Activated B cell treated with CpG ODN at 0.5 μM for 24 hours (primary cell): ENCODE measurements around the gene RASSF8. TPM values are rescaled to one million over a fixed set of nuclear protein-coding genes. Genes with fewer than 3 reads are reported as not detected.

Source experiments
- ATAC-seq: fragments of 200-7000 bp; cut with Tn5 transposase; one replicate; pipeline ENCODE4 v1.10.0; 2021; ENCODE audit warnings: low read depth, mild to moderate bottlenecking, moderate library complexity
- CTCF ChIA-PET: fragments of 350-600 bp; sonication (Branson Sonifier 250); formaldehyde crosslinking; loops from one replicate; lab custom pipeline; 2021; ENCODE audit warnings: antibody characterized with exemption; lab: Charles Lee
- POLR2A ChIA-PET: fragments of 350-600 bp; sonication (Branson Sonifier 250); formaldehyde crosslinking; loops from one replicate; lab custom pipeline; 2021; ENCODE audit warnings: antibody characterized with exemption; lab: Charles Lee
- DNase-seq: peaks from one replicate; pipeline ENCODE4 v3.0.0; 2022
- H3K27ac Mint-ChIP-seq: one replicate; pipeline ENCODE4 v1.8.0; 2020; ENCODE audit warnings: mixed read lengths
- H3K27me3 Mint-ChIP-seq: one replicate; pipeline ENCODE4 v1.8.0; 2021; ENCODE audit warnings: mixed read lengths
- H3K36me3 Mint-ChIP-seq: one replicate; pipeline ENCODE4 v1.8.0; 2021; ENCODE audit warnings: low read depth, mixed read lengths
- H3K4me1 Mint-ChIP-seq: one replicate; pipeline ENCODE4 v1.8.0; 2021; ENCODE audit warnings: mixed read lengths
- H3K4me3 Mint-ChIP-seq: one replicate; pipeline ENCODE4 v1.8.0; 2020; ENCODE audit warnings: mild to moderate bottlenecking, mixed read lengths
- H3K9me3 Mint-ChIP-seq: one replicate; pipeline ENCODE4 v1.8.0; 2020; ENCODE audit warnings: mixed read lengths
- intact Hi-C: fragments of 100-400 bp; cut with micrococcal nuclease; formaldehyde crosslinking; loops from one replicate; pipeline ENCODE4 v1.15.1; 2024
- total RNA-seq: library from RNA; stranded (reverse); gene quantifications from 2 replicates; pipeline ENCODE4 v1.2.3, GENCODE V29; 2022
- TF ChIP-seq, protein P1 (sequence below): fragments of 200-600 bp; IDR thresholded peaks from one replicate; pipeline ENCODE4 v1.8.0; 2022; ENCODE audit warnings: antibody characterized with exemption, mild to moderate bottlenecking

RASSF8 gene
- total RNA-seq, 1 donor from 2014 or later: 0.58 TPM

DNA sequence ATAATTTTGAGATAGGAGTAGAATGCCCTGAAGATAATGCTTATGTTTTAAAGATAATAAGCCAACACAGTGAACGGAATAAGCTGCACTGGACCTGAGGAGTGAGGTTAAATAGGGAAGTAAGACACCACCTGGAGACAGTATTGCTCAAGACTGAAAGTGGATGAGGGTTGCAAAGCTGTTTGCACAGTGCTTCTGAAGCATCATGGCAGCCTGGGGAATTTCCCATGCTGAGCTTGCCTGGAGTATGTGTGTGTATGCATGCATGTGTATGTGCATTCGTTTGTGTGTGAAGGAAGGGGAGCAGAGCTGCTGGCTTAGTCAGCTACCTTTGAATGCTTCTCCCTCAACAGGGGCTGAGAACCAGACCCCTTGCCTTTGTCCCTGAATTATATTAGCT lies 130.5 kb downstream of the RASSF8 start:
- H3K4me3 Mint-ChIP-seq: no peak overlapping the region
- POLR2A ChIA-PET: interaction anchor here (0.7 kb wide), 1 partner anchor 25 kb away, joined by 4 read pairs; no protein-coding TSS in a partner anchor
- H3K27ac Mint-ChIP-seq: peak overlapping the region; percentile 31
- DNase-seq (no peak), ATAC-seq (peak; percentile 94)
- no peaks in the 10 kb centered on the region for H3K36me3 Mint-ChIP-seq
- H3K9me3 Mint-ChIP-seq: peaks cover 3% of the 10 kb centered on the region
- intact Hi-C loops: no loop called here
- no peaks in the 10 kb centered on the region for H3K27me3 Mint-ChIP-seq
- peaks cover 6% of the 10 kb centered on the region for H3K4me1 Mint-ChIP-seq
- CTCF ChIA-PET: interaction anchor here (0.6 to 1.2 kb wide), 2 partner anchors 30 to 1385 kb away, joined by 3 read pairs; no protein-coding TSS in a partner anchor
- TF ChIP-seq, protein P1, sequence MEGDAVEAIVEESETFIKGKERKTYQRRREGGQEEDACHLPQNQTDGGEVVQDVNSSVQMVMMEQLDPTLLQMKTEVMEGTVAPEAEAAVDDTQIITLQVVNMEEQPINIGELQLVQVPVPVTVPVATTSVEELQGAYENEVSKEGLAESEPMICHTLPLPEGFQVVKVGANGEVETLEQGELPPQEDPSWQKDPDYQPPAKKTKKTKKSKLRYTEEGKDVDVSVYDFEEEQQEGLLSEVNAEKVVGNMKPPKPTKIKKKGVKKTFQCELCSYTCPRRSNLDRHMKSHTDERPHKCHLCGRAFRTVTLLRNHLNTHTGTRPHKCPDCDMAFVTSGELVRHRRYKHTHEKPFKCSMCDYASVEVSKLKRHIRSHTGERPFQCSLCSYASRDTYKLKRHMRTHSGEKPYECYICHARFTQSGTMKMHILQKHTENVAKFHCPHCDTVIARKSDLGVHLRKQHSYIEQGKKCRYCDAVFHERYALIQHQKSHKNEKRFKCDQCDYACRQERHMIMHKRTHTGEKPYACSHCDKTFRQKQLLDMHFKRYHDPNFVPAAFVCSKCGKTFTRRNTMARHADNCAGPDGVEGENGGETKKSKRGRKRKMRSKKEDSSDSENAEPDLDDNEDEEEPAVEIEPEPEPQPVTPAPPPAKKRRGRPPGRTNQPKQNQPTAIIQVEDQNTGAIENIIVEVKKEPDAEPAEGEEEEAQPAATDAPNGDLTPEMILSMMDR: no peak

DNA sequence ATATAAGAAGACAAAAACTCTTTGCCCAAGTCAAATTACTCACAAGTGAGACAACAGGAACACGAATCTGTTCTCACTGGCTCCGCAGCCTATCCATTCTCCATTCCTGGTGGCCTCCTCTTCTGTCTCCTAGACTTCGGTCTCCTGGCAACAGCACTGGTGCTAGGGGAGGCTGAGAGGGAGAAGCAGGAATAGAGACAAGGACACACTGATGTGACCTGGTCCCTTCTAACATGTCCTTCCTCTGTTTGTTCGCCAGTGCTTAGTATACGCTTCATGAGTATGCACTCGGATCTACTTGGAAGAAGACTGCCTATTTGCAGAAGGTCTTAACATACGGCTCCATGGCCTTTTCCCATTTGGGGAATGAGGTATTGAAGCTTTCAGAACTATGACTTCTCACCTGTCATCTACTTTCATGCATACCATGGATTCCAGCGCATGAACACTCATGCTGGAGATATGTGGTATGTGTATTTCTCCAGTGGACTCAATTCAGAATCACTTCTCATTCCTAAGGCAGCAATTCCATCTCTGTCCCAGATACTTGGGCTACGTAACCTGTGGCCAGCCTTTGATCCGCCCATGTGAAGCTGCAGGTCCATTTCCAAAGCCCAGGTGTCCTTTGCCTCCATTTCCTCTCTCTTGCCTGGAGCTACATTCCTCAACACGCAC lies 132.5 kb downstream of the RASSF8 start:
- no peaks in the 10 kb centered on the region for H3K27me3 Mint-ChIP-seq
- H3K9me3 Mint-ChIP-seq: no peaks in the 10 kb centered on the region
- H3K4me1 Mint-ChIP-seq: peaks cover 6% of the 10 kb centered on the region
- no peak overlapping the region for H3K4me3 Mint-ChIP-seq
- CTCF ChIA-PET: no interaction called here
- H3K36me3 Mint-ChIP-seq: no peaks in the 10 kb centered on the region
- TF ChIP-seq, protein P1: no peak
- intact Hi-C loops: no loop called here
- no peak for DNase-seq
- POLR2A ChIA-PET: interaction anchor here (0.6 kb wide), 1 partner anchor 371 kb away, joined by 4 read pairs; no protein-coding TSS in a partner anchor
- H3K27ac Mint-ChIP-seq: no peak overlapping the region
- no peak for ATAC-seq

DNA sequence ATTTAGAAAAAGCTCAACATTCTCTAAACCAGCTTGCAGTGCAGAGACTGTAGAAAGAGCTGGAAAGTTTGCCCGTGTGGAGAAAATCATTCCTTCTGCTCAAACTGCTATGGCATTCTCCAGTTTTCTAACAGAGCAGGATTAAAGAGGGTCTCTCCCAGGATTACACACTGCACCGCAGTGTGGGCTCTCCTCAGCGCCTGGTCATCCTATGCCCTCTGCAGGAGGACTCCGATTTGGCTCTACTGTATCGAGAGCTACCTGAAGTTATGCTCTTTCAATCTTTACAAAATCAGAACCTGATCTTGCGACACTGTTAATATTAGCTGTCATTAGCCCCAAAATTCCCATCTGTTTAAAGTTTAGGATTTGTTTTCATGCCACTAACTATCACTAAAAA lies 133.3 kb downstream of the RASSF8 start:
- DNase-seq (no peak), ATAC-seq (no peak)
- CTCF ChIA-PET: no interaction called here
- TF ChIP-seq, protein P1: no peak
- no peaks in the 10 kb centered on the region for H3K36me3 Mint-ChIP-seq
- no peak overlapping the region for H3K27ac Mint-ChIP-seq
- H3K4me3 Mint-ChIP-seq: no peak overlapping the region
- POLR2A ChIA-PET: interaction anchor here (0.6 kb wide), 1 partner anchor 370 kb away, joined by 4 read pairs; no protein-coding TSS in a partner anchor
- peaks cover 6% of the 10 kb centered on the region for H3K4me1 Mint-ChIP-seq
- no peaks in the 10 kb centered on the region for H3K9me3 Mint-ChIP-seq
- no peaks in the 10 kb centered on the region for H3K27me3 Mint-ChIP-seq
- intact Hi-C loops: no loop called here

DNA sequence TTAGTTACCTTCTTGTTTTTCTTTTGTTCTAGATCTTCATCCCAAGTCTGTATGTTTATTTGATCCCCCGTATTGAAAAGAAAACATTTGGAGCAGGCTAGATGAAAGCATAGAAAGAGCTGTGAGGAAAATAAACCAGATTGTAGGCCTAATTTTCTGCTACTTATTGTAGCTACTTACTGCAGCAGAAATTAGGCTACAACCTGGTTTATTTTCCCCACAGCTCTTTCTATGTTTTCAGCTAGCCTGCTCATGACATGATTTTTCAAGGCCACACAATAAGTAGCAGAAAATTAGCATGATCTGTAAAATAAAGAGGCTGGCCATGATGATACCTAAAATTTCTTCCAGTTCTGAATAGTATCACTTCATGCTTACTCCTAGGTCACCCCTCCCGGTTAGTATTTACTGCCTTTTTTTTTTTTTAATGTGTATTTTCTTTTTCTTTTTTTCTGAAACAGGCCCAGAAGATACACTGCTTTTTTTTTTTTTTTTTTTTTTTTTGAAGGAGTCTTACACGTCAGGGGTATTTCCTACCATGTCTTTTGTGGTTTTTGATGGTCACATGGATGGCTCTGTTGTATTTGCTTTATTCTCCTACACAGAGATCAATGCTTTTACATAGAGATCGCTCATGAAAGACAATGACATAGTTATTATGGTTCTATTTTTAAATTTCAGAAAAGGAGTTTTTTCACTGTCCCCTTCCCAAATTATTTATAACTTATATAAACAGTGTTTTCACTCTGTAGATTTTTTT lies 134.0 kb downstream of the RASSF8 start:
- no peaks in the 10 kb centered on the region for H3K9me3 Mint-ChIP-seq
- no peak overlapping the region for H3K4me3 Mint-ChIP-seq
- no peak for ATAC-seq
- H3K36me3 Mint-ChIP-seq: no peaks in the 10 kb centered on the region
- ChIA-PET CTCF (no interaction called here), POLR2A (no interaction called here)
- intact Hi-C loops: no loop called here
- no peak overlapping the region for H3K27ac Mint-ChIP-seq
- H3K4me1 Mint-ChIP-seq: peaks cover 9% of the 10 kb centered on the region
- TF ChIP-seq, protein P1: no peak
- DNase-seq: no peak
- H3K27me3 Mint-ChIP-seq: no peaks in the 10 kb centered on the region

DNA sequence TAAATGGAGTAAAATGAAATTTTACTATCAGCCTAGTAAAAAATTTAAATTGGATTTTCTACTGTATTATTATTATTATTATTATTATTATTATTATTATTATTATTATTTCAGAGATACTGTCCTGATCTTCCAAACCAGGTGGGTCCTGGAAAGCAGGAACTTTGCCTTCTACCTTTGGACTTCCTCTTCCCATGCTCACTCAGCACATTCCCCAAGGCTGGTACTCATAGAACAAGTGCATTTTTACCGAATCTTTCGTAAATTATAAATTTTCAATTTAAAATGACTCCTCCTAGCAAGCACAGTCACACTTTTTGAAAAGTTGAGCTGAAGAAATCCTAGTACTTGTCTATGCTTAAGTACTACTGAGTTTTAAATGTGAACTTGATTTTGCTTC lies 136.7 kb downstream of the RASSF8 start:
- ChIA-PET CTCF (interaction anchor here (3.1 kb wide), 1 partner anchor 519 kb away, joined by 18 read pairs; no protein-coding TSS in a partner anchor), POLR2A (no interaction called here)
- no peaks in the 10 kb centered on the region for H3K9me3 Mint-ChIP-seq
- no peak for DNase-seq
- peaks cover 5% of the 10 kb centered on the region for H3K4me1 Mint-ChIP-seq
- no peaks in the 10 kb centered on the region for H3K36me3 Mint-ChIP-seq
- H3K27ac Mint-ChIP-seq: no peak overlapping the region
- no peaks in the 10 kb centered on the region for H3K27me3 Mint-ChIP-seq
- TF ChIP-seq, protein P1: no peak
- intact Hi-C loops: no loop called here
- ATAC-seq: no peak
- no peak overlapping the region for H3K4me3 Mint-ChIP-seq
